ENCODE measurements around the gene SERPINB7.

- TF ChIP-seq, protein P1, sequence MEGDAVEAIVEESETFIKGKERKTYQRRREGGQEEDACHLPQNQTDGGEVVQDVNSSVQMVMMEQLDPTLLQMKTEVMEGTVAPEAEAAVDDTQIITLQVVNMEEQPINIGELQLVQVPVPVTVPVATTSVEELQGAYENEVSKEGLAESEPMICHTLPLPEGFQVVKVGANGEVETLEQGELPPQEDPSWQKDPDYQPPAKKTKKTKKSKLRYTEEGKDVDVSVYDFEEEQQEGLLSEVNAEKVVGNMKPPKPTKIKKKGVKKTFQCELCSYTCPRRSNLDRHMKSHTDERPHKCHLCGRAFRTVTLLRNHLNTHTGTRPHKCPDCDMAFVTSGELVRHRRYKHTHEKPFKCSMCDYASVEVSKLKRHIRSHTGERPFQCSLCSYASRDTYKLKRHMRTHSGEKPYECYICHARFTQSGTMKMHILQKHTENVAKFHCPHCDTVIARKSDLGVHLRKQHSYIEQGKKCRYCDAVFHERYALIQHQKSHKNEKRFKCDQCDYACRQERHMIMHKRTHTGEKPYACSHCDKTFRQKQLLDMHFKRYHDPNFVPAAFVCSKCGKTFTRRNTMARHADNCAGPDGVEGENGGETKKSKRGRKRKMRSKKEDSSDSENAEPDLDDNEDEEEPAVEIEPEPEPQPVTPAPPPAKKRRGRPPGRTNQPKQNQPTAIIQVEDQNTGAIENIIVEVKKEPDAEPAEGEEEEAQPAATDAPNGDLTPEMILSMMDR (IDR thresholded peaks at IDR 0.05; ENCODE audit: control extremely low read depth in 1 of 3, insufficient read depth in 1 of 3, low read depth in 1 of 3, low read length in 3 of 3), result no peak
- TF ChIP-seq BCL11A (IDR thresholded peaks at IDR 0.05; ENCODE audit: low read depth in 2 of 2, low read length in 2 of 2) (no peak), RAD21 (IDR thresholded peaks at IDR 0.05 in 1 of 2, conservative IDR thresholded peaks at IDR 0.05 in 1 of 2; ENCODE audit: low read depth in 2 of 2, low read length in 2 of 2) (no peak), SP1 (IDR thresholded peaks at IDR 0.05; ENCODE audit: low read depth, low read length) (no peak), POLR2AphosphoS5 (IDR thresholded peaks at IDR 0.05; ENCODE audit: low read depth, low read length) (no peak), SP4 (IDR thresholded peaks at IDR 0.05; ENCODE audit: low read length) (no peak), EZH2 (IDR thresholded peaks at IDR 0.05; ENCODE audit: low read depth, low read length, severe bottlenecking) (no peak), SAP30 (IDR thresholded peaks at IDR 0.05; ENCODE audit: insufficient read depth, insufficient replicate concordance, low read length) (no peak), EP300 (IDR thresholded peaks at IDR 0.05; ENCODE audit: borderline replicate concordance in 1 of 2, low read depth in 2 of 2, low read length in 2 of 2) (no peak), FOSL1 (IDR thresholded peaks at IDR 0.05; ENCODE audit: insufficient read depth, low read depth, low read length) (no peak), TAF1 (IDR thresholded peaks at IDR 0.05; ENCODE audit: low read depth, low read length) (no peak), TEAD4 (IDR thresholded peaks at IDR 0.05; ENCODE audit: low read depth, low read length) (no peak)
- TF ChIP-seq, protein P2, sequence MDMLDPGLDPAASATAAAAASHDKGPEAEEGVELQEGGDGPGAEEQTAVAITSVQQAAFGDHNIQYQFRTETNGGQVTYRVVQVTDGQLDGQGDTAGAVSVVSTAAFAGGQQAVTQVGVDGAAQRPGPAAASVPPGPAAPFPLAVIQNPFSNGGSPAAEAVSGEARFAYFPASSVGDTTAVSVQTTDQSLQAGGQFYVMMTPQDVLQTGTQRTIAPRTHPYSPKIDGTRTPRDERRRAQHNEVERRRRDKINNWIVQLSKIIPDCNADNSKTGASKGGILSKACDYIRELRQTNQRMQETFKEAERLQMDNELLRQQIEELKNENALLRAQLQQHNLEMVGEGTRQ (IDR thresholded peaks at IDR 0.05; ENCODE audit: low read length), result no peak
These were observed 1.7 kb upstream of the SERPINB7 start for GRCh38 chr18:63773551-63773950.

Data from H1 (cell line).